Peyer's patch (tissue), 4 donors: ENCODE data around the gene PEX5L. TPM values are rescaled to one million over a fixed set of nuclear protein-coding genes. Genes with fewer than 3 reads are reported as not detected.

Experiments used
- DNase-seq, 3 donors: peaks; one replicate each; pipeline ENCODE4 v3.0.0-alpha.2; 2017 to 2019
- H3K27ac ChIP-seq, 4 donors: fragments of 200-600 bp; sonication (generic); one replicate each; pipeline ENCODE4 v1.5.1; 2016 to 2019
- H3K27me3 ChIP-seq, 2 donors: fragments of 200-600 bp; sonication (generic); one replicate each; pipeline ENCODE4 v1.5.1; 2019
- H3K36me3 ChIP-seq, 3 donors: fragments of 200-600 bp; sonication (generic); one replicate each; pipeline ENCODE4 v1.5.1; 2016 to 2019
- H3K4me1 ChIP-seq, 4 donors: fragments of 200-600 bp; sonication (generic); one replicate each; pipeline ENCODE4 v1.5.1; 2016 to 2019
- H3K4me3 ChIP-seq, 4 donors: fragments of 200-600 bp; sonication (generic); 1 replicate in 3 of 4; 2 replicates in 1 of 4; pipeline ENCODE4 v1.5.1; 2016 to 2019; ENCODE audit warnings: mild to moderate bottlenecking in 1 of 4
- H3K9me3 ChIP-seq, 4 donors: fragments of 200-600 bp; sonication (generic); one replicate each; pipeline ENCODE4 v1.5.1; 2016 to 2019; ENCODE audit warnings: mild to moderate bottlenecking in 1 of 4
- CTCF ChIP-seq, 6 experiments: fragments of 450-650 bp in 4 of 6; fragments of 200-600 bp in 2 of 6; sonication (generic) in 1 of 6; IDR thresholded peaks; one replicate each; pipeline ENCODE4 v1.5.1; 2017 to 2019; ENCODE audit warnings: antibody characterized with exemption in 6 of 6, mild to moderate bottlenecking in 3 of 6, moderate library complexity in 1 of 6
- POLR2A ChIP-seq, 2 donors: fragments of 450-650 bp; IDR thresholded peaks; one replicate each; pipeline ENCODE4 v1.5.1; 2017; ENCODE audit warnings: antibody characterized with exemption in 2 of 2, mild to moderate bottlenecking in 2 of 2, moderate library complexity in 2 of 2
- total RNA-seq, 4 donors: library from RNA; depleted of rRNA; stranded (reverse); fragments of >200 nt; gene quantifications; one replicate each; pipeline ENCODE4 v1.1.0, GENCODE V29; 2016

Gene PEX5L
- total RNA-seq, 4 donors from 2014 or later, result not detected

GRCh38 chr3:179853176-179853575 is 183.6 kb downstream of the PEX5L start:
- no peak for DNase-seq
- Histone ChIP-seq H3K4me1 (no peaks in the 10 kb centered on the region), H3K9me3 (no peaks in the 10 kb centered on the region), H3K36me3 (no peaks in the 10 kb centered on the region), H3K27me3 (no peaks in the 10 kb centered on the region), H3K27ac (no peak overlapping the region), H3K4me3 (no peak overlapping the region)
- no peak for TF ChIP-seq CTCF (IDR thresholded peaks at IDR 0.05)
- TF ChIP-seq POLR2A (IDR thresholded peaks at IDR 0.05), result no peak

- Histone ChIP-seq H3K36me3 (no peaks in the 10 kb centered on the region), H3K27me3 (no peaks in the 10 kb centered on the region), H3K9me3 (no peaks in the 10 kb centered on the region), H3K4me3 (no peak overlapping the region), H3K4me1 (no peaks in the 10 kb centered on the region), H3K27ac (no peak overlapping the region)
- DNase-seq, result no peak
- no peak for TF ChIP-seq CTCF (IDR thresholded peaks at IDR 0.05)
Measured at GRCh38 chr3:179852142-179852905, 184.4 kb downstream of the PEX5L start.

GRCh38 chr3:179848711-179849110 is 188.0 kb downstream of the PEX5L start:
- no peak for TF ChIP-seq CTCF (IDR thresholded peaks at IDR 0.05)
- no peak for TF ChIP-seq POLR2A (IDR thresholded peaks at IDR 0.05)
- Histone ChIP-seq H3K36me3 (no peaks in the 10 kb centered on the region), H3K4me1 (no peaks in the 10 kb centered on the region), H3K9me3 (no peaks in the 10 kb centered on the region), H3K4me3 (no peak overlapping the region), H3K27me3 (no peaks in the 10 kb centered on the region), H3K27ac (no peak overlapping the region)
- DNase-seq, result no peak

GRCh38 chr3:179842061-179842460 is 194.7 kb downstream of the PEX5L start:
- H3K9me3 ChIP-seq, result no peaks in the 10 kb centered on the region
- no peak overlapping the region for H3K4me3 ChIP-seq
- H3K27me3 ChIP-seq, result no peaks in the 10 kb centered on the region
- H3K27ac ChIP-seq, result no peak overlapping the region
- no peak for DNase-seq
- H3K36me3 ChIP-seq, result no peaks in the 10 kb centered on the region
- no peaks in the 10 kb centered on the region for H3K4me1 ChIP-seq
- TF ChIP-seq CTCF (IDR thresholded peaks at IDR 0.05) (no peak), POLR2A (IDR thresholded peaks at IDR 0.05) (no peak)

GRCh38 chr3:179840985-179841384 is 195.8 kb downstream of the PEX5L start:
- no peak for DNase-seq
- Histone ChIP-seq H3K27me3 (no peaks in the 10 kb centered on the region), H3K36me3 (no peaks in the 10 kb centered on the region), H3K4me3 (no peak overlapping the region), H3K9me3 (no peaks in the 10 kb centered on the region), H3K4me1 (no peaks in the 10 kb centered on the region), H3K27ac (no peak overlapping the region)
- TF ChIP-seq POLR2A (IDR thresholded peaks at IDR 0.05) (no peak), CTCF (IDR thresholded peaks at IDR 0.05) (no peak)
